GM19328 (cell line): ENCODE results near the gene ESRRG.

Source experiments
- ATAC-seq: cut with Tn5 transposase; IDR thresholded peaks from one replicate; pipeline ENCODE4 v1.9.1; 2021; ENCODE audit warnings: mild to moderate bottlenecking, moderate library complexity; ENCODE audit not compliant: unreplicated experiment

Gene ESRRG

DNA sequence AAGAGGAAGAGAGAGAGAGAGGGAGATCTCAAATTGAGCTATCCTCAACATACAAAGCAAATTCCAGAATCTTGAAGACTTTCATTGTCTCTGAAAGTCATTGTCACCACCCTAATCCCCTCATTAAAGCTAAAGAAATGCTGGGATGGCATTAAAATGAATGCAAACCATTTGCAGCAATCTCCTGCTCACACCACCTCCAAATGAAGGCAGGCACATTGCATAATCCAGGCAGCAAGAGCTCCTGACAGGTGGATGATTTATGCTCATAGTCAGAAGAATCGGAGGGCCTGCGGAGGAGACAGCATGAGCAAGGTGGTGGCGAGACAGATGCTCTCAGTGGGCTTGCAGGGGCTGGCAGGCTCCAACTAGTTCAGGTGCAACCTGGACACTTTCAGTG is 90.2 kb downstream of the ESRRG start:
- ATAC-seq, result no peak

GRCh38 chr1:216630532-216630931 is 92.7 kb downstream of the ESRRG start:
- no peak for ATAC-seq

DNA sequence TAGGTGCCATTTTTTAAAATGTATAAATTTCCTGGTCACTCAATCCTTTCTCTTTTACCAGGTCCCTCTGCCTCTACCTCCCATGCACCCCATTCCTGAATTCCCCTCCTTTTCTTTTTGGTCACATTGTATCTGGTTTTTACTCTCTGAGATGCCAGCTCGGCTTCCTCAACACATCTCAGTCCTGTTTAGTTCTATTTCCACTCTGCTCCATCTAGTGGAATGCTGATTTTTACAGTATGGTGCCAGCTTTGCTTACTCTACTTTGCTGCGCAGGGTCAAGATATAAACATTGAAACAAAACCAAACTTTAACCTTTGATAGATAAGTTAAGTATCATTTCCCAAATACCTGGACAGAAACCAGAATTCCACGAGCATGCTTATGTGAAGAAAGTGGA is 96.0 kb downstream of the ESRRG start:
- ATAC-seq, result no peak

DNA sequence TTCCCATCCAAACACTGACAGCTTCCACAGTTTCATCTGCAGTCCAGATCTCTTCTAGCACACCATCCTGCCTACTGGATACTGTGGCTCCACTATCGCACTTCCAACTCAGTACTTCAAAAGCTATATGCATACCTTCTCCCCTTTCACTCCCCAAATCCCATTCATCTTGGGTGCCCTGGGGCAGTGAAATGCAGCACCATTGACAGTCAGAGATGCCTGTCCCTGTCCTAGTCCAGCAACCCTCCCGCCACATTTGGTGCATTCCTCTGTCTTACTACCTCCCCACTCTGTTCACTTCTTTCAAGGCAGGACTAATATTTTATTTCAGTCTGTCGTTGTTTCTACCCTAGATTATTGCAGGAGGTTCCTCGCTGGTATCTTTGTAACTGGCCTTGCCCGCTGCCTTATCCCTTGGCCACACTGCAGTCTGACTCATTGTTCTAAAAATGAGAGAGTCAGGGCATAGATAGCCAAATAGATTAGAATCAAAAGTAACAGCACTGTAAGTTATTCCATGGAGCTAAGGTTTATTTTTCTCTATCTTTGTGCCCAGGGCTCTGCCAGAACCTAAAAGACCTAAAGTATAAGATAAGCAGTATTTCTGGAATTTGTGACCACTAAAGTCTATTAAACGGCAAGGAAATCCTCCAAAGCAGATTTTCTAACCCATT is 96.7 kb downstream of the ESRRG start:
- no peak for ATAC-seq

- no peak for ATAC-seq
Measured at GRCh38 chr1:216621536-216621935, 101.7 kb downstream of the ESRRG start.

GRCh38 chr1:216617081-216617875 is 106.0 kb downstream of the ESRRG start:
- no peak for ATAC-seq

GRCh38 chr1:216616425-216616824 is 106.8 kb downstream of the ESRRG start:
- ATAC-seq, result no peak

DNA sequence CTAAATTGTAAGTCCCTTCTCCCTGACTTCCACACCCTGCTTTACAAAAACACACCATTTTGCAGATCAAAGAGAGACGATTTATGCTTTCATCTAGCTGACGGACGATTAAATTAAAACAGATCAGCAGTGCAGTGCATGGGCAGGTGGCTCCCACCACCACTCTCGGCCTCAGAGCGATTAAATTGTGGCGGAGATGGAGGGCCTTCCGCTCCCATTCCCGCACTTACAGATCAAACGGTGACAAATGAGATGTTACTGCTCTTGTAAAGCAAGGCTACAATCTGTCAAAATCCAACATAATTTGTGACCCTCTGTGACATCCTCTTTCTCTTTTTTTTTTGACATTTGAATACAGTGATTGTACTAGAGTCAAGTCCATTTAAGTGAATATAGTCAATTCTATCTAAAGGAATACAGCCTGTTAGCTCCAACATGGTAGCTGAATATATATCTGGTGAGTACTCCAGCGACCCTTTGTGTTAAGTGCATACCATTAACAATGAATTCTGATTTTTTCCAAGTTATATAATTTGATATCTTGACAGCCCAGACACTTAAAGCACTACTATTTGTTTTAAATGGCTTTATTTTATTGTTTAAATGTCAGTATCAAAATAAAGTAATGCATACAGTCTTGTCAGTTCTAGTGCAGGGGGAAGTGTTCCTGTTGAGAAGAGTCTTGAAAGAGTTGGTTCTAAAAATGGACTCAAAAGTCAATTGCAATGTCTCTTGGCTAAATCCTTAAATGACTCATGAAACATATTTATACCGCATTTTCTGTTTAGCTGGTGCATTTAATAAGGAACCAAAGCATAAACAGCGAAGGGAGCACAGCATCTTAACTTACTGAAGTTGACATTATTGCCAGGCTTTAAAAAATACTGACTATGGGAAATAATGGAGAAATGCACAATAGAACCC is 109.0 kb downstream of the ESRRG start:
- ATAC-seq, result no peak

DNA sequence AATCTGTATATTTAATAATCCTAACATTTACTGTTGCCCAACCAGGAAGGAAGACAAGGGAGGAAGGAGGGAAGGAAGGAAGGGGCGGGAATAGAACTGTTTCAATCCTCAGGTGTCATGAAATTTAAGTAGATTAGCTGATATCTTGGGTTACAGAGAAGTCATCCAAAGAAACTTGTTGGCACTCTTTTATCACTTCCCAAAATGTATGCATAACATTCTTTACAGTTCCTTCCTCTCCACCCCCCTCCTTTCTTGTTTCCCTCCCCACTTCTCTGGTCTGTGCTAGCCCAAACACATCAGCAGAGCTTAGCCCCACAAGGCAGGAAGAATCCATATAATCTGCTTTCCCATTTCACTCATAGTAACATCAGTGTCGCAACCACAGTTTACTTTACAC is 110.9 kb downstream of the ESRRG start:
- no peak for ATAC-seq

DNA sequence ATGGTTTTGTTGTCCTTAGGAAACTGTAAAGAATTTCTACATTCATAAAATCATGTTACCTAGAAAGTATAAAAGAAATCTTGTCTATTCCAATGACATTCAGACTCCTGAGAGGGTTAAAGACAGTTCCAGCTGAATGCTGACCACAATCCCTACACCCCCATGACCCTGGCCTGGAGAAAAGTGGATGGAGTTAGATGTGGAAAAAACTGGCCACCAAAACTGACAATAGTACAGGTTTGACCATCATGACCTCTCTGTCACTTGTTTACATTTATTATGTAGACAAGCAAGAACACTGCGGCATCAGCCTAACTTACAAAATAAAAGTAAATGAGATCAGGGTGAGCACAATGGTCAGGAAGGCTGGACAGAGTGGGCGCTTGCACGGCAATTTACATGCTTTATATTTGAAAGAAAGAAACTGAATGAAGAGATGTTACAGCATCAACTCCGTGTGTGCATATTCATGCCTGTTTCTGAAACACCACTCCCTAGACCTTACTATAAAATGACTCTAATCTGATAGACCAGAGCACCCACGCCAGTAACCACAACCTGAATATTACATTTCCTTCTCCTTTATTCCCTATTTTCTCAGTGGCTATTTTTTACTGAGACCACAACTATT is 116.0 kb downstream of the ESRRG start:
- ATAC-seq, result no peak

- ATAC-seq, result no peak
Measured at GRCh38 chr1:216606047-216606637, 117.1 kb downstream of the ESRRG start.

DNA sequence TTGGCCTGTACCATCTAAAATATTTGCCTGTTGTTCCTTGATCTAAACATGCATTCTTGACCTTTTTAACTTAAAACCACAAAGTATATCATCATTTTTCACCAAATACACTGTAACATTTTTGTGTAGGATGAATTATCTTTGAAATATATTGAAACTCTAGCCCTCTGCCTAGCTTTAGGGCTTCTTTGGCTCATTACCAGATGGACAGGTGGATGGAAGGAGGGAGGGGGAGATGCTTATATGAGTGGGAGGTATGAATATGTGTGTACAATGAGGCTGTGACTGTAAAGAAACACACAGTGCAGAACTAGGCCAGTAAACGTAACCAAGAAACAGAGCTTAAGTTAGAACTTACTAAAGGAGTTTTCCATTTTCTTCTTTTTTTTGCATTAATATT is 118.5 kb downstream of the ESRRG start:
- no peak for ATAC-seq

GRCh38 chr1:216600730-216601609 is 122.3 kb downstream of the ESRRG start:
- ATAC-seq, result peak; percentile 64

DNA sequence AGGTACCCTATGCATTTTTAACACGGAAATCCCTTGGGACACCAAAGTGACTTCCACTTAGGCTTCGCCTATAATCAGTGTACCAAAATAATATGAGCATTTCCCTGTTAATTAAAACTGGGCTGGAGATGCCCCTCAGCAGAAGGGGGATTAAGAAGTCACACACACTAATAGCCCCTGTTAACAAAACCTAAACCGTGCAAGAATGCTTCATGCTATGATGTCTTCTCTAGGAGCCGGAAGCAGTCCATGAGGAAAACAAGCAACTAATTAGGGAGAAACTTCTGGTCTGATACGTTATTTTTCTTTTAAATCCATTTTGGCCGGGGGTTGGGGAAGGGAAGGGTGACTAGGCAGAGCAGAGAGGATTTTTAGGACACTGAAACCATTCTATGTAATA is 123.4 kb downstream of the ESRRG start:
- no peak for ATAC-seq

GRCh38 chr1:216598448-216598847 is 124.8 kb downstream of the ESRRG start:
- no peak for ATAC-seq

GRCh38 chr1:216596281-216596862 is 126.9 kb downstream of the ESRRG start:
- ATAC-seq, result no peak

DNA sequence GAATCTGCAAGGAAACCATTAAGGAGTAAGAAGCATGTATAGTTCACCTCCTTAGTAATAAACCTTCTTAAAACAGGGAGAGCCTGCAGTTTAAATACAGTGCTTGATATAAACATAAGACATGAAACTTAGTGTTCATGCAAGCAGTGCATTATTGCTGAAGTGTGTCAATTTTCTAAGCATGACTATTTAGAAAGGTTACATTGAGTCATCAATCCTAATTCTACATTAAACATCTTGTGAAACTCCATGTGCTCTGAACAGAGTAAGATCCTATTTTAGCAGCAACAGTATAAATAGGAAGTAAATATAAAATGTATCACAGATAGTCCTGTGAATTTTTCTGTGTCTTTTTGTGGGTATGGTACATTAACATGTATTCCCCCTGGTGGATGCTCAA is 135.5 kb downstream of the ESRRG start:
- ATAC-seq, result no peak

DNA sequence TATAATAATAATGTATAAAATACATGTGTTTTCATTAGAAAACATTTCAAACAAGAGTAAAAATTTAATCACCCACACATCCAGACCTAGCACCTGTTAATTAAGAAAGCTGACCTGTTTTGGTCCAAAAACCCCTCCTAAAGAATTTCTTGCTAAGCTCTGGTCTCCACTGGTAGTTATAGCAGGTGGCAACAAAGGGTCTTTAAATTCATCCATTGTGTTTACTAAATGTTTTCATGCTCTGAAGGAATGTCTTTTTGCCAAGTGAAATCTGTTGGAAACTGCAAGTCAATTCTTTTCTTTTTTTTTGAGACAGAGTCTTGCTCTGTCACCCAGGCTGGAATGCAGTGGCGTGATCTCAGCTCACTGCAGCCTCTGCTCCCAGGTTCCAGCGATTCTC is 141.1 kb downstream of the ESRRG start:
- ATAC-seq, result no peak

- no peak for ATAC-seq
Measured at GRCh38 chr1:216580538-216581057, 142.6 kb downstream of the ESRRG start.
